CD4-positive, alpha-beta T cell treated with Interferon gamma for 1 hour (primary cell): ENCODE data around the gene KIAA0825.

Experiments
- DNase-seq: peaks from one replicate; pipeline ENCODE4 v3.0.0-alpha.2; 2020

Gene KIAA0825

GRCh38 chr5:94433397-94434163 lies 184.8 kb downstream of the KIAA0825 start:
- DNase-seq, result peak; percentile 28

GRCh38 chr5:94432499-94432898 lies 185.9 kb downstream of the KIAA0825 start:
- no peak for DNase-seq

- no peak for DNase-seq
Measured at GRCh38 chr5:94431696-94432095, 186.7 kb downstream of the KIAA0825 start.

GRCh38 chr5:94429566-94429965 lies 188.8 kb downstream of the KIAA0825 start:
- DNase-seq, result no peak

- DNase-seq, result no peak
Measured at GRCh38 chr5:94425396-94425795, 193.0 kb downstream of the KIAA0825 start.

GRCh38 chr5:94423411-94423810 lies 195.0 kb downstream of the KIAA0825 start:
- no peak for DNase-seq

GRCh38 chr5:94422812-94423211 lies 195.6 kb downstream of the KIAA0825 start:
- DNase-seq, result no peak

GRCh38 chr5:94420885-94421284 lies 197.5 kb downstream of the KIAA0825 start:
- no peak for DNase-seq

- DNase-seq, result no peak
Measured at GRCh38 chr5:94415798-94416197, 202.6 kb downstream of the KIAA0825 start.

- no peak for DNase-seq
Measured at GRCh38 chr5:94409440-94409839, 209.0 kb downstream of the KIAA0825 start.

- DNase-seq, result no peak
Measured at GRCh38 chr5:94407023-94407422, 211.4 kb downstream of the KIAA0825 start.

- DNase-seq, result no peak
Measured at GRCh38 chr5:94403483-94403882, 214.9 kb downstream of the KIAA0825 start.

GRCh38 chr5:94402096-94402495 lies 216.3 kb downstream of the KIAA0825 start:
- DNase-seq, result no peak

- DNase-seq, result no peak
Measured at GRCh38 chr5:94397508-94397907, 220.9 kb downstream of the KIAA0825 start.

GRCh38 chr5:94396687-94397086 lies 221.7 kb downstream of the KIAA0825 start:
- no peak for DNase-seq

- no peak for DNase-seq
Measured at GRCh38 chr5:94395468-94395867, 222.9 kb downstream of the KIAA0825 start.

- DNase-seq, result no peak
Measured at GRCh38 chr5:94391996-94392395, 226.4 kb downstream of the KIAA0825 start.

- DNase-seq, result no peak
Measured at GRCh38 chr5:94389515-94389899, 228.9 kb downstream of the KIAA0825 start.

- DNase-seq, result no peak
Measured at GRCh38 chr5:94388773-94389514, 229.5 kb downstream of the KIAA0825 start.

GRCh38 chr5:94385767-94386166 lies 232.6 kb downstream of the KIAA0825 start:
- DNase-seq, result no peak

GRCh38 chr5:94378062-94378461 lies 240.3 kb downstream of the KIAA0825 start:
- DNase-seq, result no peak

- DNase-seq, result no peak
Measured at GRCh38 chr5:94376672-94377345, 241.6 kb downstream of the KIAA0825 start.

- DNase-seq, result no peak
Measured at GRCh38 chr5:94375801-94376200, 242.6 kb downstream of the KIAA0825 start.

- no peak for DNase-seq
Measured at GRCh38 chr5:94374336-94374735, 244.1 kb downstream of the KIAA0825 start.
